Mucosa of gallbladder (tissue), 1 donor: ENCODE data around the gene ZNF808. TPM values are rescaled to one million over a fixed set of nuclear protein-coding genes. Genes with fewer than 3 reads are reported as not detected.
"Not testable (repeated sequence)": the region's sequence is repeated elsewhere in the genome, so short reads cannot be mapped to it uniquely, and the experiment has no call there.

Experiments
- DNase-seq: peaks from one replicate; pipeline ENCODE4 v3.0.0-alpha.2; 2020; ENCODE audit warnings: low spot score
- total RNA-seq: library from RNA; stranded (reverse); gene quantifications from one replicate; pipeline ENCODE4 v1.2.1, GENCODE V29; 2021
- donor health status: DM: no; HTN: no; CAD: no.

ZNF808 gene
- total RNA-seq, 1 donor from 2014 or later: 34.2 TPM

GRCh38 chr19:52593441-52593840 is 66.0 kb downstream of the ZNF808 start:
- not testable (repeated sequence) for DNase-seq

- DNase-seq: no peak
Observed at GRCh38 chr19:52599241-52599640, 71.8 kb downstream of the ZNF808 start.

- no peak for DNase-seq
Observed at GRCh38 chr19:52600639-52601024, 73.2 kb downstream of the ZNF808 start.

GRCh38 chr19:52601025-52601973 is 73.8 kb downstream of the ZNF808 start:
- peak; percentile 95 for DNase-seq

- DNase-seq: not testable (repeated sequence)
Observed at GRCh38 chr19:52601974-52602366, 74.5 kb downstream of the ZNF808 start.

- DNase-seq: no peak
Observed at GRCh38 chr19:52602941-52603340, 75.5 kb downstream of the ZNF808 start.

GRCh38 chr19:52603558-52604207 is 76.2 kb downstream of the ZNF808 start:
- DNase-seq: no peak

Other genes starting within 250 kb of the ZNF808 start
- gene ZNF480, start 230.5 kb upstream of the ZNF808 start, total RNA-seq: 15.5 TPM
- gene ZNF610, start 191.4 kb upstream of the ZNF808 start, total RNA-seq: 6.0 TPM
- gene ZNF880, start 157.7 kb upstream of the ZNF808 start, total RNA-seq: 18.6 TPM
- gene ZNF528, start 129.8 kb upstream of the ZNF808 start, total RNA-seq: 30.3 TPM
- not detected for gene ZNF534, start 98.5 kb upstream of the ZNF808 start, total RNA-seq
- 3.4 TPM for gene ZNF578, start 74.1 kb upstream of the ZNF808 start, total RNA-seq
- 30.4 TPM for gene ZNF701, start 42.6 kb downstream of the ZNF808 start, total RNA-seq
- 80.9 TPM for gene ZNF83, start 110.7 kb downstream of the ZNF808 start, total RNA-seq
- 29.6 TPM for gene ZNF611, start 207.4 kb downstream of the ZNF808 start, total RNA-seq